GM12878 (cell line): ENCODE results near the gene SPATA32.

ENCODE experiments used
- BHLHE40 ChIP-seq, 2 experiments: fragments of 450-650 bp in 1 of 2; IDR thresholded peaks; 2 replicates each; pipeline ENCODE4 v1.6.1; 2011 to 2017; ENCODE audit warnings: low read depth in 2 of 2, borderline replicate concordance in 1 of 2, improper control_type of control experiment in 1 of 2, low read length in 1 of 2, mild to moderate bottlenecking in 1 of 2
- HDAC2 ChIP-seq: fragments of 200-600 bp; sonication (generic); IDR thresholded peaks from 2 replicates; pipeline ENCODE4 v1.6.1; 2017
- POLR2A ChIP-seq: IDR thresholded peaks from 2 replicates; pipeline ENCODE4 v1.6.1; 2011; ENCODE audit warnings: low read depth, mild to moderate bottlenecking, low read length
- POLR2AphosphoS5 ChIP-seq: IDR thresholded peaks from 2 replicates; pipeline ENCODE4 v1.6.1; 2011; ENCODE audit warnings: mild to moderate bottlenecking, low read length, inconsistent platforms
- RAD21 ChIP-seq: IDR thresholded peaks from 2 replicates; pipeline ENCODE4 v1.6.1; 2011; ENCODE audit warnings: mild to moderate bottlenecking, low read depth, low read length, moderate library complexity; ENCODE audit not compliant: insufficient read depth
- SP1 ChIP-seq: IDR thresholded peaks from one replicate; pipeline ENCODE4 v1.6.1; 2011; ENCODE audit warnings: low read depth, low read length
- TAF1 ChIP-seq: IDR thresholded peaks from 2 replicates; pipeline ENCODE4 v1.6.1; 2011; ENCODE audit warnings: mild to moderate bottlenecking, low read depth, low read length, borderline replicate concordance

- TF ChIP-seq HDAC2 (no peak), TAF1 (no peak), RAD21 (no peak), POLR2A (no peak), BHLHE40 (IDR thresholded peaks at IDR 0.05; ENCODE audit: borderline replicate concordance in 1 of 2, low read depth in 2 of 2, low read length in 1 of 2) (no peak), SP1 (no peak), POLR2AphosphoS5 (no peak)
Observed at GRCh38 chr17:45290269-45290765, 28.4 kb upstream of the SPATA32 start.
